Measurements from ENCODE around the gene TULP4.

- TF ChIP-seq CTCF (IDR thresholded peaks at IDR 0.05) (no peak), POLR2A (IDR thresholded peaks at IDR 0.05) (no peak), EP300 (IDR thresholded peaks at IDR 0.05) (no peak)
Observed at GRCh38 chr6:158552055-158552795, 240.0 kb downstream of the TULP4 start.
